ENCODE measurements around the gene AP4B1. TPM values are rescaled to one million over a fixed set of nuclear protein-coding genes. Genes with fewer than 3 reads are reported as not detected.
A peak's percentile ranks its signal among the peaks of the same experiment; 100 is the strongest.

AP4B1 gene
- total and polyA plus RNA-seq, 2 of the 13 experiments (the other 11 are each of a cell fraction or from before 2014, with no cell fraction given): 8.5 to 12.0 TPM

- TF ChIP-seq ZNF280D (CRISPR knock-in tag; IDR thresholded peaks at IDR 0.05): peak; percentile 83
- TF ChIP-seq ZNF776 (CRISPR knock-in tag; IDR thresholded peaks at IDR 0.05): peak; percentile 1; the same call in 1 of the 2 replicates
- TF ChIP-seq PATZ1 (CRISPR knock-in tag; IDR thresholded peaks at IDR 0.05): peak; percentile 74
- no peak for TF ChIP-seq ZNF839 (CRISPR knock-in tag; IDR thresholded peaks at IDR 0.05; ENCODE audit: borderline replicate concordance)
- TF ChIP-seq ZFY (CRISPR knock-in tag; IDR thresholded peaks at IDR 0.05): peak; percentile 89
- no peak for TF ChIP-seq ZNF510 (CRISPR knock-in tag; IDR thresholded peaks at IDR 0.05; ENCODE audit: low read depth)
- 0 out of 2 replicates have a peak, but pooled peaks have one; percentile 30 for TF ChIP-seq MIXL1 (CRISPR knock-in tag; IDR thresholded peaks at IDR 0.05)
- TF ChIP-seq SNAPC5 (CRISPR knock-in tag; IDR thresholded peaks at IDR 0.05; ENCODE audit: borderline replicate concordance): peak; percentile 69; the same call in 1 of the 2 replicates
- peak; percentile 84 for TF ChIP-seq ZNF883 (CRISPR knock-in tag; IDR thresholded peaks at IDR 0.05; ENCODE audit: not compliant biosample characterization)
- TF ChIP-seq TGIF2 (CRISPR knock-in tag; IDR thresholded peaks at IDR 0.05): peak; percentile 77
- peak; percentile 72 for TF ChIP-seq POLR2AphosphoS5 (IDR thresholded peaks at IDR 0.05; ENCODE audit: low read depth, low read length)
- peak; percentile 91 for TF ChIP-seq YY1 (IDR thresholded peaks at IDR 0.05; ENCODE audit: insufficient read depth, insufficient replicate concordance, low read depth, low read length)
- peak; percentile 83; the same call in 1 of the 2 replicates for TF ChIP-seq MEF2D (CRISPR knock-in tag; IDR thresholded peaks at IDR 0.05)
- TF ChIP-seq CENPT (CRISPR knock-in tag; IDR thresholded peaks at IDR 0.05; ENCODE audit: low read depth): peak; percentile 64; the same call in 1 of the 2 replicates
- TF ChIP-seq ZNF891 (CRISPR knock-in tag; IDR thresholded peaks at IDR 0.05): peak; percentile 24; the same call in 1 of the 2 replicates
- peak; percentile 74; the same call in 1 of the 2 replicates for TF ChIP-seq NFKB2 (CRISPR knock-in tag; IDR thresholded peaks at IDR 0.05; ENCODE audit: borderline replicate concordance)
- peak; percentile 84 for TF ChIP-seq ATF2 (CRISPR knock-in tag; IDR thresholded peaks at IDR 0.05)
- TF ChIP-seq REPIN1 (CRISPR knock-in tag; IDR thresholded peaks at IDR 0.05; ENCODE audit: borderline replicate concordance, low read depth): peak; percentile 86
- peak; percentile 46 for TF ChIP-seq MED8 (CRISPR knock-in tag; IDR thresholded peaks at IDR 0.05; ENCODE audit: insufficient replicate concordance)
- peak; percentile 58 for TF ChIP-seq TMF1 (CRISPR knock-in tag; IDR thresholded peaks at IDR 0.05; ENCODE audit: low read depth)
- TF ChIP-seq ZNF557 (CRISPR knock-in tag; IDR thresholded peaks at IDR 0.05): 0 out of 2 replicates have a peak, but pooled peaks have one; percentile 15
- TF ChIP-seq NFE2L1 (CRISPR knock-in tag; IDR thresholded peaks at IDR 0.05; ENCODE audit: borderline replicate concordance): no peak
- peak; percentile 87; the same call in 1 of the 2 replicates for TF ChIP-seq KDM3A (CRISPR knock-in tag; IDR thresholded peaks at IDR 0.05; ENCODE audit: low read depth)
- TF ChIP-seq ZNF3 (CRISPR knock-in tag; IDR thresholded peaks at IDR 0.05): no peak
Measured at GRCh38 chr1:113904674-113905434, at the start of gene AP4B1, which contains the start of gene DCLRE1B (continued).

Measured in HepG2 (cell line).